Hepatocyte (in vitro differentiated cells): ENCODE data around the gene SLC15A2.

Source experiments
- EZH2 ChIP-seq: fragments of 200-600 bp; sonication (generic); IDR thresholded peaks from 2 replicates; pipeline ENCODE4 v1.6.1; 2016; ENCODE audit warnings: antibody characterized with exemption, mild to moderate bottlenecking, borderline replicate concordance
- EZH2phosphoT487 ChIP-seq: fragments of 200-600 bp; sonication (generic); IDR thresholded peaks from one replicate; pipeline ENCODE4 v1.6.1; 2018; ENCODE audit warnings: antibody characterized with exemption, mild to moderate bottlenecking, low read depth, moderate library complexity; ENCODE audit not compliant: unreplicated experiment, severe bottlenecking
- TF ChIP-seq, protein P1 (sequence below): fragments of 200-600 bp; sonication (generic); IDR thresholded peaks from 2 replicates; pipeline ENCODE4 v1.5.1; 2016; ENCODE audit warnings: antibody characterized with exemption, mild to moderate bottlenecking; ENCODE audit not compliant: poor library complexity

DNA sequence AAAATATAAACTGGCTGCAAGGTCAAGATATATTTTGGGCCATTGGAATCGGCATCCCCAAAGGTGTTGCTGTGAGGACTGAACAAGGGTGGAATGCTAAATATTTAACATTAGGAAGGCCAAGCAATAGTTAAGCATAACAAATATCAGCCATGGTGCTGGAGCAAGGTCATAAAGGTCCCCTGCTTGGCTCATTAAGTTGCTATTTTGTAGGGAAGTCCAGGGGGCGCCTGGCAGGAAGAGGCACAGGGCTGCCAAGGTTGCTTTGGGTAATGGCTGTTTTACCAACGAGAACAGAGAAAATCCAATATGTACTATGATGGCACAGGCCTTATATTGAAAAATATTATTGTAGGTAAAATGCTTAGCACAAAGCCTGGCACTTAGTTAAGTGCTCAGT lies 62.2 kb downstream of the SLC15A2 start:
- TF ChIP-seq EZH2 (no peak), EZH2phosphoT487 (no peak)
- TF ChIP-seq, protein P1, sequence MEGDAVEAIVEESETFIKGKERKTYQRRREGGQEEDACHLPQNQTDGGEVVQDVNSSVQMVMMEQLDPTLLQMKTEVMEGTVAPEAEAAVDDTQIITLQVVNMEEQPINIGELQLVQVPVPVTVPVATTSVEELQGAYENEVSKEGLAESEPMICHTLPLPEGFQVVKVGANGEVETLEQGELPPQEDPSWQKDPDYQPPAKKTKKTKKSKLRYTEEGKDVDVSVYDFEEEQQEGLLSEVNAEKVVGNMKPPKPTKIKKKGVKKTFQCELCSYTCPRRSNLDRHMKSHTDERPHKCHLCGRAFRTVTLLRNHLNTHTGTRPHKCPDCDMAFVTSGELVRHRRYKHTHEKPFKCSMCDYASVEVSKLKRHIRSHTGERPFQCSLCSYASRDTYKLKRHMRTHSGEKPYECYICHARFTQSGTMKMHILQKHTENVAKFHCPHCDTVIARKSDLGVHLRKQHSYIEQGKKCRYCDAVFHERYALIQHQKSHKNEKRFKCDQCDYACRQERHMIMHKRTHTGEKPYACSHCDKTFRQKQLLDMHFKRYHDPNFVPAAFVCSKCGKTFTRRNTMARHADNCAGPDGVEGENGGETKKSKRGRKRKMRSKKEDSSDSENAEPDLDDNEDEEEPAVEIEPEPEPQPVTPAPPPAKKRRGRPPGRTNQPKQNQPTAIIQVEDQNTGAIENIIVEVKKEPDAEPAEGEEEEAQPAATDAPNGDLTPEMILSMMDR, result no peak
